ENCODE results near the gene NFE2L1.

NFE2L1 gene

DNA sequence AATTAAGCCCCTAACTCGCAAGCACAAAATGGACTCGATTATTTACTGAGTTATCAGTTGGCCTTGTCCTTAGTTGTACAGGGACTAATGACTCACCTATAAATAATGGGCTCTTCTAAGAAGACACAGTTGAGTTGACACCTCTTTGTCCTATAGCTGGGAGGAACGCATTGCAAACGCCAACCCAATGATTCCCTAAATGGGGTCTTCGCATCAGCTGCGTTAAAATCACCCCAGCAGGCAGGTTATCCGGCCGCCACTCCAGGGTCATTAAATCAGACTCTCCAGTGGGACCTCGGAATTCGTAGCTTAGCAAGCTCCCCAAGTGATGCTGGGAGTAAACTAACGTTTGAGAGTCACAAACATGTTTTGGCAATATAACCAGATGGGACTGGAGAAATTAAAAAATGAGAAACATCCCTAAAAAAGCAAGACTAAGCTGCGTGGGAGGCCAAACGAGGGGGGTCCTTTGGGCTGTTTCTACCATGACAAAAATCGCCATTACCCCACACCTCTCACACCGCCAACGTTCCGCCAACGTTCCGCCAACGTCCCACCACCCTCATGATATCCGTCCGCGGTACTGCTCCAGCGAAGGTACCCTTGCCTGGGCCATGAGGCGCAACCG is 932 bp upstream of the NFE2L1 start:
- DNase-seq, result no peak
- no peak overlapping the region for H2BK15ac ChIP-seq (replicated peaks; ENCODE audit: low read depth)
- no peaks in the 10 kb centered on the region for H3K27me3 ChIP-seq (ENCODE audit: insufficient read depth, low read length, poor library complexity)
- peak overlapping the region; percentile 37 for H3K4me2 ChIP-seq (ENCODE audit: low read length)
- H3K56ac ChIP-seq (ENCODE audit: low read length), result peak overlapping the region; percentile 99
- H2BK120ac ChIP-seq (ENCODE audit: low read depth, low read length), result no peak overlapping the region
- WGBS (ENCODE audit: extremely low coverage, insufficient coverage, low lambda C conversion rate), result no CpG with 5 or more reads among the region's 26 CpGs
- no peak overlapping the region for H4K8ac ChIP-seq (ENCODE audit: low read depth, low read length)
- peak overlapping the region; percentile 82 for H3K27ac ChIP-seq (ENCODE audit: low read depth, low read length)
- peak overlapping the region; percentile 94 for H3K4ac ChIP-seq (ENCODE audit: low read depth, low read length)
- H4K5ac ChIP-seq (ENCODE audit: low read length), result no peak overlapping the region
- peaks cover 34% of the 10 kb centered on the region for H3K79me2 ChIP-seq (ENCODE audit: control insufficient read depth, insufficient read depth, low read length)
- no peak overlapping the region for H3K23ac ChIP-seq (ENCODE audit: low read length)
- H3K36me3 ChIP-seq (ENCODE audit: control insufficient read depth, insufficient read depth, low read length), result peaks cover 6% of the 10 kb centered on the region
- H3K79me1 ChIP-seq (ENCODE audit: low read length), result peaks cover 11% of the 10 kb centered on the region
- H2BK5ac ChIP-seq (ENCODE audit: low read length), result peak overlapping the region; percentile 89
- peak overlapping the region; percentile 75 for H3K4me3 ChIP-seq (ENCODE audit: low read length)
- no peak overlapping the region for H2AK5ac ChIP-seq (ENCODE audit: low read length)
- peaks cover 9% of the 10 kb centered on the region for H3K4me1 ChIP-seq (ENCODE audit: control insufficient read depth, low read depth, low read length)
- H3K18ac ChIP-seq (ENCODE audit: low read length), result peak overlapping the region; percentile 55
- H3K9ac ChIP-seq (ENCODE audit: low read length), result peak overlapping the region; percentile 93

GRCh38 chr17:48048384-48049126 is 396 bp downstream of the NFE2L1 start:
- peak overlapping the region; percentile 92 for H2AK5ac ChIP-seq (ENCODE audit: low read length)
- H3K18ac ChIP-seq (ENCODE audit: low read length), result peak overlapping the region; percentile 97
- peaks cover 17% of the 10 kb centered on the region for H3K79me1 ChIP-seq (ENCODE audit: low read length)
- peaks cover 6% of the 10 kb centered on the region for H3K36me3 ChIP-seq (ENCODE audit: control insufficient read depth, insufficient read depth, low read length)
- peaks cover 46% of the 10 kb centered on the region for H3K79me2 ChIP-seq (ENCODE audit: control insufficient read depth, insufficient read depth, low read length)
- H3K4me2 ChIP-seq (ENCODE audit: low read length), result peak overlapping the region; percentile 92
- peak overlapping the region; percentile 90 for H2BK120ac ChIP-seq (ENCODE audit: low read depth, low read length)
- peak overlapping the region; percentile 100 for H3K4ac ChIP-seq (ENCODE audit: low read depth, low read length)
- H3K56ac ChIP-seq (ENCODE audit: low read length), result peak overlapping the region; percentile 97
- no peak overlapping the region for H4K8ac ChIP-seq (ENCODE audit: low read depth, low read length)
- H3K27ac ChIP-seq (ENCODE audit: low read depth, low read length), result peak overlapping the region; percentile 91
- no peaks in the 10 kb centered on the region for H3K27me3 ChIP-seq (ENCODE audit: insufficient read depth, low read length, poor library complexity)
- whole genome bisulfite sequencing (ENCODE audit: extremely low coverage, insufficient coverage, low lambda C conversion rate), result no CpG with 5 or more reads among the region's 53 CpGs
- peak overlapping the region; percentile 51 for H2BK5ac ChIP-seq (ENCODE audit: low read length)
- H3K23ac ChIP-seq (ENCODE audit: low read length), result no peak overlapping the region
- peak overlapping the region; percentile 12 for H4K5ac ChIP-seq (ENCODE audit: low read length)
- H2BK15ac ChIP-seq (replicated peaks; ENCODE audit: low read depth), result no peak overlapping the region
- DNase-seq, result peak; percentile 95
- H3K4me3 ChIP-seq (ENCODE audit: low read length), result peak overlapping the region; percentile 86
- peaks cover 14% of the 10 kb centered on the region for H3K4me1 ChIP-seq (ENCODE audit: control insufficient read depth, low read depth, low read length)
- peak overlapping the region; percentile 95 for H3K9ac ChIP-seq (ENCODE audit: low read length)

DNA sequence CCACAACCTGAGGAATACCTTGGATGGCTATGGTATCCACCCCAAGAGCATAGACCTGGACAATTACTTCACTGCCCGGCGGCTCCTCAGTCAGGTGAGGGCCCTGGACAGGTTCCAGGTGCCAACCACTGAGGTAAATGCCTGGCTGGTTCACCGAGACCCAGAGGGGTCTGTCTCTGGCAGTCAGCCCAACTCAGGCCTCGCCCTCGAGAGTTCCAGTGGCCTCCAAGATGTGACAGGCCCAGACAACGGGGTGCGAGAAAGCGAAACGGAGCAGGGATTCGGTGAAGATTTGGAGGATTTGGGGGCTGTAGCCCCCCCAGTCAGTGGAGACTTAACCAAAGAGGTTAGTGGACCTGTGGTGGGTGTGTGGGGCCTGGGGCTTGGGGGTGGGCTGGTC is 3.1 kb downstream of the NFE2L1 start:
- no peaks in the 10 kb centered on the region for H3K27me3 ChIP-seq (ENCODE audit: insufficient read depth, low read length, poor library complexity)
- H3K4me1 ChIP-seq (ENCODE audit: control insufficient read depth, low read depth, low read length), result peaks cover 22% of the 10 kb centered on the region
- no peak overlapping the region for H3K4ac ChIP-seq (ENCODE audit: low read depth, low read length)
- H3K56ac ChIP-seq (ENCODE audit: low read length), result peak overlapping the region; percentile 30
- no peak overlapping the region for H3K4me2 ChIP-seq (ENCODE audit: low read length)
- H4K5ac ChIP-seq (ENCODE audit: low read length), result no peak overlapping the region
- H3K79me2 ChIP-seq (ENCODE audit: control insufficient read depth, insufficient read depth, low read length), result peaks cover 66% of the 10 kb centered on the region
- H3K23ac ChIP-seq (ENCODE audit: low read length), result peak overlapping the region; percentile 76
- no peak overlapping the region for H3K27ac ChIP-seq (ENCODE audit: low read depth, low read length)
- H2BK5ac ChIP-seq (ENCODE audit: low read length), result no peak overlapping the region
- no CpG with 5 or more reads among the region's 10 CpGs for WGBS (ENCODE audit: extremely low coverage, insufficient coverage, low lambda C conversion rate)
- no peak overlapping the region for H3K18ac ChIP-seq (ENCODE audit: low read length)
- no peak overlapping the region for H2AK5ac ChIP-seq (ENCODE audit: low read length)
- no peak for DNase-seq
- H3K9ac ChIP-seq (ENCODE audit: low read length), result no peak overlapping the region
- no peak overlapping the region for H2BK15ac ChIP-seq (replicated peaks; ENCODE audit: low read depth)
- H2BK120ac ChIP-seq (ENCODE audit: low read depth, low read length), result no peak overlapping the region
- peaks cover 6% of the 10 kb centered on the region for H3K36me3 ChIP-seq (ENCODE audit: control insufficient read depth, insufficient read depth, low read length)
- peaks cover 27% of the 10 kb centered on the region for H3K79me1 ChIP-seq (ENCODE audit: low read length)
- H4K8ac ChIP-seq (ENCODE audit: low read depth, low read length), result no peak overlapping the region
- no peak overlapping the region for H3K4me3 ChIP-seq (ENCODE audit: low read length)

GRCh38 chr17:48051706-48052486 is 3.7 kb downstream of the NFE2L1 start:
- Histone ChIP-seq H4K8ac (ENCODE audit: low read depth, low read length) (no peak overlapping the region), H3K9ac (ENCODE audit: low read length) (peak overlapping the region; percentile 20), H2AK5ac (ENCODE audit: low read length) (no peak overlapping the region), H3K4me1 (ENCODE audit: control insufficient read depth, low read depth, low read length) (peaks cover 20% of the 10 kb centered on the region), H2BK15ac (replicated peaks; ENCODE audit: low read depth) (no peak overlapping the region), H2BK5ac (ENCODE audit: low read length) (no peak overlapping the region), H3K23ac (ENCODE audit: low read length) (no peak overlapping the region), H3K4me2 (ENCODE audit: low read length) (no peak overlapping the region), H3K79me1 (ENCODE audit: low read length) (peaks cover 32% of the 10 kb centered on the region), H3K79me2 (ENCODE audit: control insufficient read depth, insufficient read depth, low read length) (peaks cover 69% of the 10 kb centered on the region), H3K4ac (ENCODE audit: low read depth, low read length) (no peak overlapping the region), H3K27ac (ENCODE audit: low read depth, low read length) (no peak overlapping the region), H3K27me3 (ENCODE audit: insufficient read depth, low read length, poor library complexity) (no peaks in the 10 kb centered on the region), H3K56ac (ENCODE audit: low read length) (no peak overlapping the region), H3K18ac (ENCODE audit: low read length) (no peak overlapping the region), H4K5ac (ENCODE audit: low read length) (no peak overlapping the region), H3K4me3 (ENCODE audit: low read length) (no peak overlapping the region), H2BK120ac (ENCODE audit: low read depth, low read length) (no peak overlapping the region), H3K36me3 (ENCODE audit: control insufficient read depth, insufficient read depth, low read length) (peaks cover 11% of the 10 kb centered on the region)
- DNase-seq, result no peak
- WGBS (ENCODE audit: extremely low coverage, insufficient coverage, low lambda C conversion rate), result no CpG with 5 or more reads among the region's 5 CpGs

DNA sequence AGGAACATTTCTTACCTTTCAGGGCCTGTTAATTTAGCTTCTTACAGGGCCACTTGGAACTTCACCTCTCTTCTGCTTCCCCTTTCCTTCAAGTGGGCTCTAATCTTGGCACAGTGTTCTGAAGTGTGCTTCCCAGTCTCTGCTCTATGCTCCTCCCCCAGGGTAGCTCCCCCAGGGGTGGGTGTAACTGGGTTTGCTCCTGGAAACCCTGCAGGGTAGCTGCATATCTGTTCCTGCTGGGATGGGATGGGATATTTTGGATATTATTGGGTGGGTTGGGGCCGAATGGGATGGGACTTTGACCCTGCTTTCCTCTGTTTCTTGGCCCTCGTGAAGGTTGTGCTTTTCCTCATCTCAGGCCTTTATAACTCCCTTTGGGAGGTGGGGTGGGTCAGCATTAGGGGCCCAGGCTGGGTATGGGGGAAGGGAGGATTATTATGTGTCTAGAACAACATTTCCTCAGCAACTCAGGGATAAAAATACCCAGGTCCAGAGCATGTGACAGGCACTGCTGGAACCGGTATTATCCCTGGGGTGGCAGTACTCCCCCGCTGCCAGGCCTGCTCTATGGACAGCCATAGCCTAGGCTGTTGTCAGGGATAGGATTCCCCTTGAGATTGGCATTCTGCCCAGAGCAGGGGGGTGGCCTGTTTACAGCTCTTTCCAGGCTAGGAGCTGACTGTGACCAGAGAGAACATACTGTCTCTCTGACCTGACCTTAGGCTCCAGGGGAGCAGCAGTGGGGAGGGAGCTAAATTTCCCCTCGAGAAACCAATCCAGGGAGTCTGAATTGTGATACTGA is 5.0 kb downstream of the NFE2L1 start:
- Histone ChIP-seq H4K5ac (ENCODE audit: low read length) (no peak overlapping the region), H3K36me3 (ENCODE audit: control insufficient read depth, insufficient read depth, low read length) (peaks cover 23% of the 10 kb centered on the region), H3K9ac (ENCODE audit: low read length) (peak overlapping the region; percentile 31), H3K79me2 (ENCODE audit: control insufficient read depth, insufficient read depth, low read length) (peaks cover 82% of the 10 kb centered on the region), H3K23ac (ENCODE audit: low read length) (no peak overlapping the region), H2BK15ac (replicated peaks; ENCODE audit: low read depth) (no peak overlapping the region), H3K27me3 (ENCODE audit: insufficient read depth, low read length, poor library complexity) (no peaks in the 10 kb centered on the region), H3K18ac (ENCODE audit: low read length) (no peak overlapping the region), H3K4me3 (ENCODE audit: low read length) (no peak overlapping the region), H4K8ac (ENCODE audit: low read depth, low read length) (no peak overlapping the region), H2AK5ac (ENCODE audit: low read length) (no peak overlapping the region), H3K79me1 (ENCODE audit: low read length) (peaks cover 42% of the 10 kb centered on the region), H3K27ac (ENCODE audit: low read depth, low read length) (peak overlapping the region; percentile 65), H3K4ac (ENCODE audit: low read depth, low read length) (no peak overlapping the region), H3K4me2 (ENCODE audit: low read length) (no peak overlapping the region), H2BK120ac (ENCODE audit: low read depth, low read length) (no peak overlapping the region), H3K4me1 (ENCODE audit: control insufficient read depth, low read depth, low read length) (peaks cover 20% of the 10 kb centered on the region), H2BK5ac (ENCODE audit: low read length) (no peak overlapping the region), H3K56ac (ENCODE audit: low read length) (peak overlapping the region; percentile 79)
- no CpG with 5 or more reads among the region's 5 CpGs for WGBS (ENCODE audit: extremely low coverage, insufficient coverage, low lambda C conversion rate)
- no peak for DNase-seq
